Thyroid gland (tissue), 4 donors: ENCODE measurements around the gene PMFBP1. TPM values are rescaled to one million over a fixed set of nuclear protein-coding genes. Genes with fewer than 3 reads are reported as not detected.

ENCODE experiments used
- DNase-seq, 2 donors: peaks; one replicate each; pipeline ENCODE4 v3.0.0-alpha.2; 2019
- H3K27ac ChIP-seq, 3 donors: fragments of 200-600 bp; sonication (generic); 1 replicate in 2 of 3; 2 replicates in 1 of 3; pipeline ENCODE4 v1.5.1; 2016 to 2019; ENCODE audit warnings: mild to moderate bottlenecking in 1 of 3, moderate library complexity in 1 of 3
- H3K27me3 ChIP-seq: fragments of 200-600 bp; sonication (generic); one replicate; pipeline ENCODE4 v1.5.1; 2019
- H3K36me3 ChIP-seq, 2 donors: fragments of 200-600 bp; sonication (generic); one replicate each; pipeline ENCODE4 v1.5.1; 2016 to 2019
- H3K4me1 ChIP-seq, 2 donors: fragments of 200-600 bp; sonication (generic); one replicate each; pipeline ENCODE4 v1.5.1; 2017 to 2019
- H3K4me3 ChIP-seq, 3 donors: fragments of 200-600 bp; sonication (generic); replicated peaks in 1 of 3; 1 replicate in 2 of 3; 2 replicates in 1 of 3; pipeline ENCODE4 v1.5.1; 2016; ENCODE audit warnings: mild to moderate bottlenecking in 1 of 3
- H3K9me3 ChIP-seq: fragments of 200-600 bp; sonication (generic); one replicate; pipeline ENCODE4 v1.5.1; 2017
- CTCF ChIP-seq, 6 experiments: fragments of 200-600 bp in 3 of 6; fragments of 450-650 bp in 3 of 6; sonication (generic) in 3 of 6; IDR thresholded peaks; one replicate each; pipeline ENCODE4 v1.5.1; 2016 to 2019; ENCODE audit warnings: antibody characterized with exemption in 6 of 6, mild to moderate bottlenecking in 2 of 6, inconsistent platforms in 1 of 6, moderate library complexity in 1 of 6
- POLR2A ChIP-seq, 2 donors: fragments of 450-650 bp; IDR thresholded peaks; one replicate each; pipeline ENCODE4 v1.6.1; 2017; ENCODE audit warnings: antibody characterized with exemption in 2 of 2, mild to moderate bottlenecking in 2 of 2, moderate library complexity in 1 of 2
- WGBS, 2 donors: methylation state at CpG; one replicate each; pipeline ENCODE4 v1.1.5; 2017; 5-methylcytosine and 5-hydroxymethylcytosine counted together
- intact Hi-C: fragments of 100-400 bp; cut with DNase I; formaldehyde crosslinking; loops from one replicate; pipeline ENCODE4 v1.15.1; 2023
- total RNA-seq, 4 donors: library from RNA; depleted of rRNA; stranded (reverse); fragments of >200 nt; gene quantifications; one replicate each; pipeline ENCODE4 v1.2.3, GENCODE V29; 2016

Gene PMFBP1
- total RNA-seq = under 1 TPM in 3 of 4 donors, not detected in 1; 0.54 to 0.88 (median 0.67) TPM

GRCh38 chr16:72172105-72173034, at the start of gene PMFBP1:
PMFBP1 (minus strand) TSS chr16:72172155; CDS start chr16:72171208, 947 bp downstream.
- TF ChIP-seq POLR2A (IDR thresholded peaks at IDR 0.05) = no peak
- no peak for TF ChIP-seq CTCF (IDR thresholded peaks at IDR 0.05)
- H3K27me3 ChIP-seq = no peaks in the 10 kb centered on the region
- no peaks in the 10 kb centered on the region for H3K4me1 ChIP-seq
- no peak within 1 kb of the TSS for H3K27ac ChIP-seq
- no peaks in the 10 kb centered on the region for H3K36me3 ChIP-seq
- H3K9me3 ChIP-seq = no peaks in the 10 kb centered on the region
- intact Hi-C loops = no loop called here
- no peak for DNase-seq
- WGBS, 2 donors = 80 to 82% methylated on average over 11 of the region's 11 CpGs
- no peak within 1 kb of the TSS for H3K4me3 ChIP-seq

GRCh38 chr16:72221630-72222024, 49.7 kb upstream of the PMFBP1 start:
- WGBS, 2 donors = 72% methylated on average over 5 of the region's 5 CpGs
- Histone ChIP-seq H3K9me3 (no peaks in the 10 kb centered on the region), H3K4me3 (no peak overlapping the region), H3K27me3 (no peaks in the 10 kb centered on the region), H3K4me1 (no peaks in the 10 kb centered on the region), H3K27ac (no peak overlapping the region), H3K36me3 (no peaks in the 10 kb centered on the region)
- TF ChIP-seq POLR2A (IDR thresholded peaks at IDR 0.05) (no peak), CTCF (IDR thresholded peaks at IDR 0.05) (no peak)
- intact Hi-C loops = no loop called here
- DNase-seq = no peak

- H3K27me3 ChIP-seq = no peaks in the 10 kb centered on the region
- H3K4me3 ChIP-seq = no peak overlapping the region
- H3K36me3 ChIP-seq = no peaks in the 10 kb centered on the region
- H3K9me3 ChIP-seq = no peaks in the 10 kb centered on the region
- TF ChIP-seq POLR2A (IDR thresholded peaks at IDR 0.05) (no peak), CTCF (IDR thresholded peaks at IDR 0.05) (no peak)
- no peaks in the 10 kb centered on the region for H3K4me1 ChIP-seq
- no peak for DNase-seq
- no peak overlapping the region for H3K27ac ChIP-seq
- intact Hi-C loops = no loop called here
- 78 to 81% methylated on average over 10 of the region's 10 CpGs for WGBS, 2 donors
Observed at GRCh38 chr16:72220875-72221629, 49.1 kb upstream of the PMFBP1 start.

- H3K4me3 ChIP-seq = no peak overlapping the region
- no peaks in the 10 kb centered on the region for H3K27me3 ChIP-seq
- DNase-seq = no peak
- H3K9me3 ChIP-seq = no peaks in the 10 kb centered on the region
- intact Hi-C loops = no loop called here
- H3K4me1 ChIP-seq = no peaks in the 10 kb centered on the region
- no peak overlapping the region for H3K27ac ChIP-seq
- TF ChIP-seq CTCF (IDR thresholded peaks at IDR 0.05) = no peak
- no peak for TF ChIP-seq POLR2A (IDR thresholded peaks at IDR 0.05)
- WGBS, 2 donors = 95 to 97% methylated on average over 8 of the region's 8 CpGs
- no peaks in the 10 kb centered on the region for H3K36me3 ChIP-seq
Observed at GRCh38 chr16:72219282-72219681, 47.3 kb upstream of the PMFBP1 start.

GRCh38 chr16:72216767-72217166, 44.8 kb upstream of the PMFBP1 start:
- Histone ChIP-seq H3K27ac (no peak overlapping the region), H3K4me3 (no peak overlapping the region), H3K4me1 (no peaks in the 10 kb centered on the region), H3K36me3 (no peaks in the 10 kb centered on the region), H3K9me3 (no peaks in the 10 kb centered on the region), H3K27me3 (no peaks in the 10 kb centered on the region)
- TF ChIP-seq CTCF (IDR thresholded peaks at IDR 0.05) (no peak), POLR2A (IDR thresholded peaks at IDR 0.05) (no peak)
- WGBS, 2 donors = 73 to 74% methylated on average over 6 of the region's 6 CpGs
- no peak for DNase-seq
- intact Hi-C loops = no loop called here
